H1 (cell line): ENCODE results near the gene HFM1.
"Not testable (repeated sequence)": the region's sequence is repeated elsewhere in the genome, so short reads cannot be mapped to it uniquely, and the experiment has no call there.

Experiments used
- CBX5 ChIP-seq: fragments of 300-800, 300-1000 bp; sonication (generic); IDR thresholded peaks from 2 replicates; pipeline ENCODE4 v1.7.1; 2016; ENCODE audit warnings: antibody characterized with exemption, low read length, low read depth
- EZH2 ChIP-seq: fragments of 200-600 bp; sonication (generic); IDR thresholded peaks from 2 replicates; pipeline ENCODE4 v1.7.1; 2012; ENCODE audit warnings: low read depth, mild to moderate bottlenecking, moderate library complexity, low read length, inconsistent platforms; ENCODE audit not compliant: severe bottlenecking
- HDAC2 ChIP-seq, 2 experiments: fragments of 300-600 bp in 1 of 2; sonication (generic) in 1 of 2; IDR thresholded peaks; 2 replicates each; pipeline ENCODE4 v1.6.1; 2011 to 2012; ENCODE audit warnings: low read depth in 2 of 2, low read length in 2 of 2, mild to moderate bottlenecking in 2 of 2, moderate library complexity in 2 of 2, borderline replicate concordance in 1 of 2, inconsistent platforms in 1 of 2
- JUND ChIP-seq: IDR thresholded peaks from 2 replicates; pipeline ENCODE4 v1.6.1; 2011; ENCODE audit warnings: mild to moderate bottlenecking, improper control_type of control experiment, low read length
- POLR2A ChIP-seq, 2 experiments: IDR thresholded peaks; 1 replicate in 1 of 2; 2 replicates in 1 of 2; pipeline ENCODE4 v1.6.1; 2011; ENCODE audit warnings: low read depth in 2 of 2, low read length in 2 of 2, mild to moderate bottlenecking in 2 of 2; ENCODE audit errors: control extremely low read depth in 1 of 2
- SP1 ChIP-seq: IDR thresholded peaks from 2 replicates; pipeline ENCODE4 v1.6.1; 2011; ENCODE audit warnings: low read depth, low read length
- SP2 ChIP-seq: IDR thresholded peaks from 2 replicates; pipeline ENCODE4 v1.6.1; 2012; ENCODE audit warnings: mild to moderate bottlenecking, low read length, inconsistent platforms
- YY1 ChIP-seq: IDR thresholded peaks from 2 replicates; pipeline ENCODE4 v1.6.1; 2011; ENCODE audit warnings: low read depth, mild to moderate bottlenecking, low read length
- TF ChIP-seq, protein P1 (sequence below), 3 experiments: IDR thresholded peaks; 1 replicate in 2 of 3; 2 replicates in 1 of 3; pipeline versions ENCODE4 v1.5.1 to v1.6.1; 2011; ENCODE audit warnings: low read length in 3 of 3, mild to moderate bottlenecking in 3 of 3, inconsistent platforms in 2 of 3, low read depth in 1 of 3, moderate library complexity in 1 of 3; ENCODE audit not compliant: insufficient read depth in 1 of 3; ENCODE audit errors: control extremely low read depth in 1 of 3
- TF ChIP-seq, protein P2 (sequence below): IDR thresholded peaks from 2 replicates; pipeline ENCODE4 v1.6.1; 2011; ENCODE audit warnings: low read depth, mild to moderate bottlenecking, low read length; ENCODE audit not compliant: insufficient read depth

DNA sequence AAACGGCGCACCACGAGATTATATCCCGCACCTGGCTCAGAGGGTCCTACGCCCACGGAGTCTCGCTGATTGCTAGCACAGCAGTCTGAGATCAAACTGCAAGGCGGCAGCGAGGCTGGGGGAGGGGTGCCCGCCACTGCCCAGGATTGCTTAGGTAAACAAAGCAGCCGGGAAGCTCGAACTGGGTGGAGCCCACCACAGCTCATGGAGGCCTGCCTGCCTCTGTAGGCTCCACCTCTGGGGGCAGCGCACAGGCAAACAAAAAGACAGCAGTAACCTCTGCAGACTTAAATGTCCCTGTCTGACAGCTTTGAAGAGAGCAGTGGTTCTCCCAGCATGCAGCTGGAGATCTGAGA is 117.7 kb downstream of the HFM1 start:
- TF ChIP-seq, protein P1, sequence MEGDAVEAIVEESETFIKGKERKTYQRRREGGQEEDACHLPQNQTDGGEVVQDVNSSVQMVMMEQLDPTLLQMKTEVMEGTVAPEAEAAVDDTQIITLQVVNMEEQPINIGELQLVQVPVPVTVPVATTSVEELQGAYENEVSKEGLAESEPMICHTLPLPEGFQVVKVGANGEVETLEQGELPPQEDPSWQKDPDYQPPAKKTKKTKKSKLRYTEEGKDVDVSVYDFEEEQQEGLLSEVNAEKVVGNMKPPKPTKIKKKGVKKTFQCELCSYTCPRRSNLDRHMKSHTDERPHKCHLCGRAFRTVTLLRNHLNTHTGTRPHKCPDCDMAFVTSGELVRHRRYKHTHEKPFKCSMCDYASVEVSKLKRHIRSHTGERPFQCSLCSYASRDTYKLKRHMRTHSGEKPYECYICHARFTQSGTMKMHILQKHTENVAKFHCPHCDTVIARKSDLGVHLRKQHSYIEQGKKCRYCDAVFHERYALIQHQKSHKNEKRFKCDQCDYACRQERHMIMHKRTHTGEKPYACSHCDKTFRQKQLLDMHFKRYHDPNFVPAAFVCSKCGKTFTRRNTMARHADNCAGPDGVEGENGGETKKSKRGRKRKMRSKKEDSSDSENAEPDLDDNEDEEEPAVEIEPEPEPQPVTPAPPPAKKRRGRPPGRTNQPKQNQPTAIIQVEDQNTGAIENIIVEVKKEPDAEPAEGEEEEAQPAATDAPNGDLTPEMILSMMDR (IDR thresholded peaks at IDR 0.05; ENCODE audit: control extremely low read depth in 1 of 3, insufficient read depth in 1 of 3, low read depth in 1 of 3, low read length in 3 of 3) = not testable (repeated sequence)
- TF ChIP-seq, protein P2, sequence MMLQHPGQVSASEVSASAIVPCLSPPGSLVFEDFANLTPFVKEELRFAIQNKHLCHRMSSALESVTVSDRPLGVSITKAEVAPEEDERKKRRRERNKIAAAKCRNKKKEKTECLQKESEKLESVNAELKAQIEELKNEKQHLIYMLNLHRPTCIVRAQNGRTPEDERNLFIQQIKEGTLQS = not testable (repeated sequence)
- TF ChIP-seq EZH2; POLR2A (IDR thresholded peaks at IDR 0.05; ENCODE audit: control extremely low read depth in 1 of 2, low read depth in 2 of 2, low read length in 2 of 2); JUND; YY1; SP2; CBX5; SP1; HDAC2 (IDR thresholded peaks at IDR 0.05; ENCODE audit: borderline replicate concordance in 1 of 2, low read depth in 2 of 2, low read length in 2 of 2): not testable (repeated sequence)
